IPS DF 4.7 (cell line): ENCODE results near the gene CEP70.

ENCODE experiments used
- DNase-seq: peaks from one replicate; pipeline ENCODE4 v3.0.0-alpha.2; 2013; ENCODE audit warnings: low spot score; ENCODE audit errors: extremely low read depth

Gene CEP70

GRCh38 chr3:138452436-138452835 is 141.6 kb downstream of the CEP70 start:
- no peak for DNase-seq

GRCh38 chr3:138451595-138452162 is 142.4 kb downstream of the CEP70 start:
- no peak for DNase-seq

GRCh38 chr3:138450704-138451424 is 143.2 kb downstream of the CEP70 start:
- no peak for DNase-seq

GRCh38 chr3:138450181-138450580 is 143.9 kb downstream of the CEP70 start:
- no peak for DNase-seq

- DNase-seq = no peak
Observed at GRCh38 chr3:138449490-138449889, 144.6 kb downstream of the CEP70 start.

DNA sequence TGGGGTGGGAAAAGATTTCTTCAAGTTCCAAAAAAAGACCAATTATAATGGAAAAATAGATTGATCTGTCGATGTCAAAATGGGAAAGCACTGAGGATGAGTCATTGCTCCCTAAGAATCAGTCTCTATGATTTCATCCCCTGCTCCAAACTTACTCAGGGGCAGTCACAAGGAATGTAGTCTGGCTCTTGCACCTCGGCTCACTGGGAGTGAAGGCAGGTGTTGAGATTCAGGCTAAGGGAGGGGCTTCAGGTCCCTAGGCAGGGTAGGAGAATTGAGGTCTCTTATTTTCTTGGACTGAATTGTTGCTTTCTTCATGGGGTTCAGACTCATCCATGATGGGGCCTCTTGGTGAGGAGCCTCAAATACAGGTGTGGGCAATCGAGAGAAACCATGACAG is 145.4 kb downstream of the CEP70 start:
- DNase-seq = no peak

GRCh38 chr3:138445654-138446053 is 148.4 kb downstream of the CEP70 start:
- DNase-seq = no peak

DNA sequence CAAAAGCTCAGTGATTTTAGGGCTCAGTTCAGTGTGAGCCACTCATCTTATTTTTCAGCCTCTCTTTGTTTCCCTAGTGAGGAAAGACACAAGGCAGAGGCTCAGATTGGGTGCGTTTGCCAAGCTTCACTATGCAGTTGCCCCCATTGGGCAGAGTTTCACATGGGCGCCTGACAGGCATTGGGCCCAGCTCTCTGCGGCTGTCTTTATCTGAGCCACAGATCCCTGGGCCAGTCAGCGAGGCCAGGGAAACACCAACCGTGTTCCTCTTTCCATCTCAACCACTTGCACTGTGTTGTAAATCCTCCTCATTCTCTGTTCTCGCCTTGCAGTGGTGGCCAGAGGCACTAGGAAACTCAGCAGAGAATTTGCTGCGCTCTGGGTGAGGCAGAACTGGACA is 148.8 kb downstream of the CEP70 start:
- no peak for DNase-seq
